AG10803 (cell line): ENCODE results near the gene KRT73.

Experiments
- DNase-seq: peaks from one replicate; pipeline ENCODE4 v3.0.0; 2010; ENCODE audit warnings: low read depth
- H3K4me3 ChIP-seq: 2 replicates; pipeline ENCODE4 v1.5.1; 2011; ENCODE audit warnings: mild to moderate bottlenecking, low read length, control low read depth
- CTCF ChIP-seq: conservative IDR thresholded peaks from 2 replicates; pipeline ENCODE4 v1.5.1; 2011; ENCODE audit warnings: mild to moderate bottlenecking, low read length, control low read depth, inconsistent platforms

KRT73 gene

GRCh38 chr12:52573743-52574142 lies 44.6 kb downstream of the KRT73 start, which contains the start of gene KRT74:
KRT74 (minus strand) TSS chr12:52573843; CDS start chr12:52573777, 66 bp downstream.
- no peak within 1 kb of the TSS for H3K4me3 ChIP-seq
- DNase-seq: no peak
- no peak for TF ChIP-seq CTCF

- H3K4me3 ChIP-seq: no peak overlapping the region
- no peak for DNase-seq
- TF ChIP-seq CTCF: no peak
Measured at GRCh38 chr12:52573306-52573705, 45.1 kb downstream of the KRT73 start.

GRCh38 chr12:52570511-52570910 lies 47.8 kb downstream of the KRT73 start:
- TF ChIP-seq CTCF: no peak
- no peak overlapping the region for H3K4me3 ChIP-seq

GRCh38 chr12:52568111-52568510 lies 50.2 kb downstream of the KRT73 start:
- TF ChIP-seq CTCF: no peak
- no peak overlapping the region for H3K4me3 ChIP-seq
- DNase-seq: no peak

More at GRCh38 chr12:52570511-52570910, 47.8 kb downstream of the KRT73 start:
- DNase-seq: no peak

GRCh38 chr12:52566847-52567291 lies 51.5 kb downstream of the KRT73 start:
- no peak for TF ChIP-seq CTCF
- no peak overlapping the region for H3K4me3 ChIP-seq
- DNase-seq: no peak

GRCh38 chr12:52564582-52564981 lies 53.8 kb downstream of the KRT73 start:
- no peak for DNase-seq
- H3K4me3 ChIP-seq: no peak overlapping the region
- TF ChIP-seq CTCF: no peak

GRCh38 chr12:52561880-52562449 lies 56.4 kb downstream of the KRT73 start:
- no peak overlapping the region for H3K4me3 ChIP-seq

More at GRCh38 chr12:52561880-52562449, 56.4 kb downstream of the KRT73 start:
- DNase-seq: no peak
- TF ChIP-seq CTCF: peak; percentile 44
